HG02870 (cell line): ENCODE measurements around the gene ITLN1.

Experiments used
- ATAC-seq: cut with Tn5 transposase; IDR thresholded peaks from one replicate; pipeline ENCODE4 v1.9.1; 2021; ENCODE audit warnings: mild to moderate bottlenecking, moderate library complexity; ENCODE audit not compliant: unreplicated experiment

Gene ITLN1

DNA sequence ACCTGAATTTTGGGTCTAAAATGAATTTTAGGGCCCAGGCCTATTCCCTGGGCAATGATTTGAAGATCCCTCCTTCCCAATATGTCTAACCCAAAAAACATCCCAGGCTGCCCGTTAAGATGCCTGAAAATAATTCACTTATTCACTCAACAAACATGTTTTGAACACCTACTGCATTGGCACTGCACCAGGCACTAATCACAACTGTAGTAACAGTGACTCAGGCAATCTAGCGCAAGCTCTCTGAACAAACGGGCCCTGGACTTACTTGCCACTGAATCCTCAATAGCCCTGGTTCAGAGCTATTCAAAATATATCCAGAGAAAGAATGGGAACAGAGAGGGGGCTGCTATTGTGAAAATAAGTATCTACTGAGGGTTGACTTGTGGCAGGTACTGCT, 26.5 kb downstream of the ITLN1 start:
- no peak for ATAC-seq

DNA sequence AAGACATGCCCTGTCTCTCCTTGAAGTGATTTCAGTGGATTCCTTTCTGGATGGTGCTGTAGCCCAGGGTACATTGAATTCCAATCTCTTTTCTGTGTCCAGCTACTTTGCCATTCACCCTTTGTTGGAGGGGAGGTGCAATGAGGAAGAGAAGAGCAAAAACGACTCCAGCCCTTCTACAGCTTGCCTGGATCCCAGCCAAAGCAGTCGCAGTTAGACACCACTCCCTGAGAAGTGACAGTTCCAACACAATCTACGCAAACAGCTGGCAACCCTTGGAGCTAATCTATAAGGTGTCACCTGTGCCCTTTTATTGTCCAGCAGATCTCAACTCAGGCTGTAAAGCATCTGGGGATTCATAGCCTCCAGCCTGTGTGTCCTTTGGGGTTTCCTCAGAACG, 26.9 kb downstream of the ITLN1 start:
- no peak for ATAC-seq

DNA sequence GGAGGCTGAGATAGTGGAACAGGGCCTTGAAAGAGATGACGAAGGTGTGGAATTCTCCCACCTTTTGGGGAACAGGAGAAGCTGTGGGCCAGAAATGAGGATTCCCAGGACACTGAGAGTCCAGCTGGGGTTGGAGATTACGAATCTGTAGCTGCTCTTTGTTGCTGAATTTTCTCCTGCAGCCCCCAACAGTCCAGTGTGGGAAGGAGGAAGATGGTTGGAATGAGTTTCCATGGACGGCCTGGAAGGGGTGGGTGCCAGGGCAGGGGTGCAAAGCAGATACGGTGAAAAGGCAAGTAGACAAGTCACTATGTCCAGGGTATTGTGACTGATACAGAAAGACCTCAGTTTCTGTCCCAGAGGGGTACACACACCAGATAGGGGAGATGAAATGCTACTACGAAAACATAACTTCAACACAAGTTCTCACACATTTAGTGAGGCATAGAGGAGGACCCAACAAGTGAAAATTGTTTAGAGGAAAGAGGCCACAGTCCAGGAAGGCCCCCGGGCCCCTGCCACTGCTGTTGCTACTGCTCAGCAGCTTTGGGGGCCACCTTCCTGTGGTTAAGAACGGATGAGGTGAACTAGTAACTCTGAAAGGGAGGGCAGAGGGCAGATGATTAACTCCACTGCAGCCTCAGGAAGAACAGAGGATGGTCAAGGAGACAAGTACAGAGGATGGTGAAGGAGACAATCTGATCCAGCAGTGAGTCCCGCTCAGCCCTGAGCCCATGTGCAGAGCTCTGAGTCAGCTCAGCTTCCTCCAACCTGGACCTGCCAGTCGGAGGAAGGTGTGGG, 29.6 kb downstream of the ITLN1 start:
- ATAC-seq: peak; percentile 78

DNA sequence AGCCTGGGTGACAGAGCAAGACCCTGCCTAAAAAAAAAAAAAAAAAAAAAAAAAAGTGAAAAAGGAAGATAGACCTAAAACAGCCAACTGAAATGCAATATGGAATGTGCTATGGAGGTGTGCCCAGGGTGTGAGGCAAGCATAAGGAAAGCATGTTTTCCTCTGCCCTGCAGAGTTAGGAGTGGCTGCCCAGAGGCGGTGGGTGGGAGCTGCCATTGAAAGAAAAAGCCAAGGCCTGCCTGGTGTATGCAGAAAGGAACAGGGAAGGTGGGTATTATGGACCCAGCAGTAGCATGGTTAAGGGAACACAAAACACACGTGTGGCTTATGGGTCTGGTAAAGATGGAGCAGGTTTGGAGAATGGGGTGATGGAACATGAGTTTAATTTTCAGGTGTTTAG, 31.2 kb downstream of the ITLN1 start:
- no peak for ATAC-seq

DNA sequence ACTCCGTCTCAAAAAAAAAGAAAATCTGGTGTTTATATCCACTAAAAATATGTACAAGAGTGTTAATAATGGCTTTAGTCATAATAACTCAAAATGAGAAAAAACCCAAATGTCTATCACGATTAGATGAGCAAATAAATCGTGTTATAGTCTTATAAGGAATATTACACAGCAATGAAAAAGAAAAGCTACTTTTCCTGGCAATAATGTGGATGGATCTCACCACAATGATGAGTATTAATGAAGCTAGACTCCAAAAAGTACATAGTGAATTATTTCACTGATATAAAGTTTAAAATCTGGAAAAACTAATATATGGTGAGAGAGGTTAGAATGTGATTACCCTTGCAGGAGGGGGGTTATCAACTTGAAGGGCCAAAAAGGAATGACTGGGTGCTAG, 32.0 kb downstream of the ITLN1 start:
- ATAC-seq: no peak

DNA sequence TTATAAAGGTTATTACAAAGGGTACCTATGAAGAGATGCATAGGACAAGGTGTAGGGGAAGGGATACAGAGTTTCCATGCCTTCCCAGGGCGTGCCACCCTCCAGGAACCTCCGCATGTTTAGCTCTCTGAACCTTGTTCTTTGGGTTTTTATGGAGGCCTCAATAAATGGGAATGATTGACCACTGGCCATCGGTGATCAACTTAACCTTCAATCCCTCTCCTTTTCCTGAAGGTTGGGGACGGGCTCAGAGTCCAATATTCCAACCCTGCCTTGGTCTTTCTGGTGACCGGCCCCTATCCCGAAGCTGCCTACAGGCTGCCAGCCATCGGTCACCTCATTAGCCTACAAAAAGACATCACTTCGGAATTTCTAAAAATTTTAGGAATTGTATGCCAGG, 34.0 kb downstream of the ITLN1 start:
- ATAC-seq: no peak

DNA sequence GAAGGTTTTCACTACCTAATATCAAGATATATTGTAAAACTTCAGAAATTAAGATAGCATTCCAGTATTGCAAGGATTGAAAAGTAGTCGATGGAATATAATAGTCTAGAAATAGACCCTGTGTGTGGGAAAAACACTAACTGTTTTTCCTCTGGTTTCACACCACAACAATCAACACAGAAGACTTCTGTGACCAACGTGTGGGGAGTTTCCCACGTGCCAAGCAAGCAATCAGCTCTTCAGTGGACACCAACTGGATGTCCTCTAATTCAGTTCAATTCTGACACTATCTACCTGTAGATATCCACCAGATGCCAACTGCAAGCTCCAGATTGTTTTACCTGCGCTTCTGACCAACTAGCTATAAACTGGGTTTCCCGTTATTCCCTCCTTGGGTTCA, 34.4 kb downstream of the ITLN1 start:
- no peak for ATAC-seq

DNA sequence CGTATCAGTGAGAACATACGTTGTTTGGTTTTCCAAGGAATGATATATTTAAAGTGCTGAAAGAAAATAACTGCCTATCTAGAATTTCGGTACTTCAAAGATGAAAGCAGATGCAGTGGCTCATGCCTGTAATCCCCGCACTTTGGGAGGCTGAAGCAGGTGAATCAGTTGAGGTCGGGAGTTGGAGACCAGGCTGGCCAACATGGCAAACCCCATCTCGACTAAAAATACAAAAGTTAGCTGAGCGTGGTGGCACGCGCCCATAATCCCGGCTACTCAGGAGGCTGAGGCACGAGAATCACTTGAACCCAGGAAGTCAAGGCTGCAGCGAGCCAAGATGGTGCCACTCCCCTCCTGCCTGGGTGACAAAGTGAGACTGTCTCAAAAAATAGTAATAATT, 38.7 kb downstream of the ITLN1 start:
- ATAC-seq: no peak

DNA sequence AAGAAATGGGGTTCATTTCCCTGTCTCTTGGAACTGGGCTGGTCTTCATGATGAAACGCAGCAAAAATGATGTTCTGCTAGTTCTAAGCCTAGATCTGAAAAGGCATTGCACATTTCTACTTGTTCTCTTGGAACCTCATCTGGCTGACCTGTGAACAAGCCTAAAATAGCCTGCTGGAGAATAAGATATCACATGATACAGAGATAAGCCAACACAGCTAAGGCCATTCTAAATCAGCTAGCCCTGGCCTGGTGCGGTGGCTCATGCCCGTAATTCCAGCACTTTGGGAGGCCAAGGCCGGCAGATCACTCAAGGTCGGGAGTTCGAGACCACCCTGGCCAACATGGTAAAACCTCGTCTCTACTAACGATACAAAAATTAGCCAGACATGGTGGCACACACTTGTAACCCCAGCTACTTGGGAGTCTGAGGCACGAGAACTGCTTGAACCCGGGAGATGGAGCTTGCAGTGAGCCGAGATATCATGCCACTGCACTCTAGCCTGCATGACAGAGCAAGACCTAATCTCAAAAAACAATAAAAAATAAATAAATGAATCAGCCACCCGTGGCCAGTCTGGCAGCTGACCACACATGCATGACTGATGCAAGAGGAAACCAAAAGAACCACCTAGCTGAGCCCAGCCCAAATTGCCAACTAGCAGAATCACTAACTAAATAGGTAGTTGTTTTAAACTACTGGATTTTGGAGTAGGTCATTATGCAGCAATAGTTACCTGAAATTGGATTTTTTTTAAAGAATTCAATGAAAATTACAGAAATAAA, 40.3 kb downstream of the ITLN1 start:
- no peak for ATAC-seq

DNA sequence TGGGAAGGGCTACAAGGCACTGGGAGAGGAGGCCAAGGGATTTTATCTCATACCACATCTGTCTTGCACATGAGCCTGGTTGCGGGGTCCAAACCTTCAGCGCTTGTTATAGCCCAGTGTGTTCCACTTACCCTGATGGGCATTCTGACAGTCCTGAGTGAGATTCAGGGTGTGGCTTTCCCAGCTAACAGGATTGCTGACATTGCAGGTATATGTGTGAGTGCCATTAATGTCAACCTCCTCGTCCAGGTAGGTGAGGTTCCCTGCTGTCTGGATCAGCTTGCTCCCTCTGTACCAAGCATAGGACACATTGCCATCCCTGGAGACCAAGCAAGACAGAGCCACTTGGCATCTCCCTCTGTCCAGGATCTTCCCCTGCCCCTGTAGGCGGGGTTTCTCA, 43.9 kb downstream of the ITLN1 start:
- ATAC-seq: no peak

DNA sequence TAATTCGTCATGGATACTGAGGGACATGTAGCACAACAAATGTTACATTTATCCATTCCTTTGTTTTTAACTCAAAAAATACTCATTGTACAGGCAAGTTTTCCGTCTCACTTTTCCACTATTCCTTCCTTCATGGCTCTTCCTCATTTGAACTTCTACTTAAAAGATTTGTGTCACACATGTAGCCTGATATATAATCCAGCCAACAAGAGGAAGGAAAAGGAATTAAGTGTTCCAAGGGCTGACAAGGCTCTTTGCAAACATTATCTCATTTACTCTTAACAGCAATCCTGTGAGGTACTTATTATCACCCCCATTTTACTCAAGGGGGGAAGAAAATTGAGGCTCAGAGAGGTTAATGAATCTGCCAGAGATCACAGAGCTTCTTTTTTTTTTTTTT, 45.2 kb downstream of the ITLN1 start:
- no peak for ATAC-seq

DNA sequence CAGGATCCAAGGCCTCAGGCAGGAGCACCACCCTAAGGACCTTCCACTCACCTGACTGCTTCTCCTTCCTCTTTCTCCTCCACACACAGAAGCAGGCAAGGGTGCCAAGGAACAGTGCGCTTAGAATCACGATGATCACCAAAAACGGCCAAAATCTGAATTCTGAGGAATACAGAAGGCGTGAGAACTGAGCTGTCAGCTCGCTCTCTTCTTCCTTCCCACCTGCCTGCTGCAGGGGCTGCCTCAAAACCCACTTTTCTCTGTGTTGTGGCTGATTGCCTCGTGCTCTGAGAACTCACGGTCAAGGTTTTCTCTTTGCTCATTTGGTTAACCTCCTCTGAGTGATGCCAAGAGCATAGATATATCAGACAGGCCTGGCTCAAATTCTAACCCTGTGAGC, 46.1 kb downstream of the ITLN1 start:
- no peak for ATAC-seq

DNA sequence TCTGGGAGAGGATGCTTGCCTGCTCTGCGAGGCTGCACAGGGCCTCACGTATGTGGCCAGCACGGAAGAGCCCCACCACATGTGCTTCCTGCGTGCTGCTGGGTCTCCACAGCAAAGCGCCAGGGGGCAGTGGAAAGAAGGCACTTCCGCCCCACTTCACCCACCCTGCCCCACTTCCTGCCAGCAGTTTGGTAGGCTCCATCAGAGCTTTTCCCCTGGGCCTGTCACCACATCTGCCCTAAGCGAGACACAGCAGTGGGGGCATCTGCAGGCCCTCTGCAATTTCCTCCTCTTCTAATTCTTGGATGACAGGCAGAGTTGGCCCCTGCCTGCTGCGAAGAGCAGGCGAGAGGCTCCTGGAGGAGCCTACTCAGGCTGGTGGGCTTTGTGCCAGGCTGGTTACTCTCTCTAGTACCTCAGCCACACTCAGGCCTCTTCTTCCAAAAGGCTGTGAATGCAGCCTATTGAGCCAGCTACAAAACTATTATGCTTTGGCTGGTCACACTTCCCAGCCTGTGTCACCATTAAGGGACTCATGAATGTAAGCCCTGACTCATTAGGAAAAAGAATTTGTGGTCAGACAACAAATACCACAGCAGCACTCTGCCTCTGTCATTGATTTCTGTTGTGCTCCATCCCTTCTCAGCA, 47.3 kb downstream of the ITLN1 start:
- ATAC-seq: peak; percentile 89

DNA sequence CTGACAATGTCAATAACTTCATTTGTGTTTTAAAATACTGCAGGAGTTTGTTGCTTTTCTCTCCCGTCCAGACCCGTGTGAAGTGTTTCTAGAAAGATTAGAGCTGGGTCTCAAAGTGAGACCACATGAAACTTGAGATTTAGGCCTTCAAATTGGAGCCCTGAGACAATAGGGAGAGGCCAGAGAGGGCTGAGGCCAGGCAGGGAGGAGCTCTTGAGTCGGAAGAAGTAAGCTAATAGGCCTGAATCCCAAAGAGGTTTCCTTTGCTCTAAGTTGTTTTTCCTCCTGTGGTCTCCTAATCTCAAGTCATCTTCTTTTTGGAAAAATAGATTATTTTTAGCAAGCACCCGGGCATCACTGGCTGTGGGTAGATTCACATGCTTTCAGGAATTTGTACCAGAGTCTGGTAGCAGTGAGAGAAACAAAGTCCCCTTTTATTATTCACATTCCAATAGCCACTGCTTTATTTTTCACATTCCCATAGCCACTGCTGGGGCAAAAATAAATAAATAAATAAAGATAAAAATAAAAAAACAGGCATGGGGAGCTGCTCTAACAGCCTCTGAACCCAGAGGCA, 47.9 kb downstream of the ITLN1 start:
- ATAC-seq: no peak

DNA sequence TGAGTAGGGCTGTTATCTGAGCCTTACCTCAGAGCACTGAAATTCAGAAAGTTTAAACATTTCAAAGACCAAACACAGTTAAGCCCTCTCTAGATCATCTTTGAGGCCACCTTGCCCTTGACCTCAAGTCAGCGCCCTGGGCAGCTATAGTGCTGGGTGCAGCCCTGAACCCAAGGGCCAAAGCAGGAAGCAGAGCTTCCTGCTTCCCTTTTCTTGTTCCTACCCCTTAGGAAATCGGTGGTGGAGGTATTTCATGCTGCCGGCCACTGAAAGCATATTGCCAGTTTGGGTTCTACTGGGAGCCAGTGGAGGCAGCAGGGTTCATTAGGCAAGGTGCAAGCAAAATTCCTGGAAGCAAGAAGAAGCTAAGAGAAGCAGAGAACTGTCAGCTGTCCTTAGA, 48.4 kb downstream of the ITLN1 start:
- no peak for ATAC-seq

DNA sequence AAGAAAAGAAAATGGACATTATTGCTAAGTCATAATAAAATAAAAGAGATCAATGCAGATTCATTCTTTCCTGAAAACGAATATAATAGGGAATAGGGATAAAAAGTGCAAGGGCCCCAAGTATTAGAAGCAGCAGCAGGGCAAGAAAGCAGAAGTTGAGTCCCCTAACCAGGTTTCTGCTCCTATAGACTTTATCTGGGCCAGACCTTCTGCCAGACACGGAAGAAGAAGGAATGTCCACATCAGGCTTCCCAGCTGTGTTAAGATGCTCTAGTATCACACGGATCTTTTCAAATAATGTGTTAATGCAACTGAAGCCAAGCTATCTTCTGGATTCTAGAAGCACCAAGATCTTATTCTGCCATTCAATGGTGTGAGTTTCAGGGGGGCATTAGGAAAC, 49.2 kb downstream of the ITLN1 start:
- no peak for ATAC-seq

DNA sequence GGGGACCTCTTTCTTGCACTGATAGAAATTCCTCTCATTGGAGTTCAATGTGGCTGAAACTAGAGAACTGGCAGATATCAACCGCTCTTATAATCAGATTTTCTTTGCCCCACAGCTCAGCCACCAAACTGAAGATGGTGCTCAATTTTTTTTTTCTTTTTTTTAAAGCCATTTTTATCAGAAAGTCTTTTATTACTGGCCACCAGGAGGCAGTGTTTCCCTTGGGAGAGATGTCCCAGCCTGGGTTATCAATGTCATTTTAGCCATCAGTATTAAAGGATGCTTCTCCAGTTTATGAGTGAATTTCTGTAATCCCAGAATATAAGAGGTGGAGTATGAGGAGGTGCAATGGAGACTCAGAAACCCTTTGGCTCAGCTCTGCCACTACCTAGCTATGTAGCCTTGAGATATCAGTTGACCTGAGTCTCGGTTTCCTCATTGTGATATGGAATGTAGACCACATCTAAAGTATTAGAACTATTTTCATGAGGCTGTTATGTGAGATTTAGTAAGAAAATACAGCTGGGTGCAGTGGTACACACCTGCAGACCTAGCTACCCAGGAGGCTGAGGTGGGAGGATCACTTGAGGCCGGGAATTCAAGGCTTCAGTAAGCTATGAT, 49.9 kb downstream of the ITLN1 start:
- ATAC-seq: no peak

DNA sequence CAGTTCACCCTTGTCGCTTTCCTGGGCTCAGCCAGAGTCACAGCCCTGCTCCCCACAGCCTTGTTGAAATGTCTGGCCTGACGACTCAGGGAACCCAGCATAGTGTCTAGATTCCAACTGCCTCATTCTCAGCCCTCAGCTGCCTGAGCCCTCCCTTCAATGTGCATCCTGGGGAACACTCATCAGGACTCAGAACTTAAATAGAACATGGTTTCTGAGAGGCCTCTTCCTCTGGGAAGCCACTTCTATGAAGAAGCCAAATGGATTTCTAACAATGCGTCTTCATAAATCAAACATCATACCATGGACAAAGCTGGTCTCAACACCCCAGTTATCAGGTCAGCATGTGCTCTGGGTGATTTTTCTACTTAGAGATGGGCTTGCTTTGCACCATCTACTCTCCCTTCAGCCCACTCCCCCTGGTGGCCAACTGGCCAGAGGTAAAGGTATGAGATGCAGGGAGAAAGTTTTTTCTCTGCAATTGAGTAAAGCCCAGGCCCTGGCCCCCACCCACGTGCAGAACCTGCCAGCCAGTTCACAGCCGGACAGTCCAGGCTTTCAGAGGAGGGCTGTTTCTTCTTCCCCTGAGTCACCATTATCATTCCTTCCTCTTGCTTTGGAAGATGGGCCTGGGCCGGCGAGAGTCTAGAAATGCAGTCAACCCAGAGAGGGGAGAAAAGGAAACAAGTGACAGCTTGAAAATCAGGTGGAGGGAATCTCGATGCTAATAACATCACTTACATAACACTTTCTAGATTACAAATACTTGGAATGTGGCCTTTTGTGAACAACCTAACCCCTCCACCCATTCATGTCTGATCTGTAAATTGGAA, 54.4 kb downstream of the ITLN1 start:
- no peak for ATAC-seq

DNA sequence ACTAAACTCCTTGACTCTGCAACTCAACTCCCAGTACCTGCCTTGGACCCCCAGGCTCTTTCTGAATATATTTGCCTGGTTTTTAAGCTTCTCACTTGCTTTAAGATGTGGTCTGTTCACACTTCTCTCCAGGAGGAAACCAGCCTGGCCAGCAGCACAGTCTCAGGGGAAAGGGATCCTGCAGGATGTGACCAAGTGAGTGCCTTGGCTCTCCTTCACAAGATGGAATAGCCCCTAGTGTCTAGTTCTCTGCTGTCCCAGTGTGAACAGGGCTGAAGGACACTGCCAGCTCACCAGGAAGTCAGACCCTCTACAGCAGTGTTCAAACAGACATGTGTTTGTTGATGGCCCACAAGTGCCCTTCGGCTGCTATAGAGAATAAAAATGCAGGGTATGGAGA, 55.2 kb downstream of the ITLN1 start:
- ATAC-seq: no peak

DNA sequence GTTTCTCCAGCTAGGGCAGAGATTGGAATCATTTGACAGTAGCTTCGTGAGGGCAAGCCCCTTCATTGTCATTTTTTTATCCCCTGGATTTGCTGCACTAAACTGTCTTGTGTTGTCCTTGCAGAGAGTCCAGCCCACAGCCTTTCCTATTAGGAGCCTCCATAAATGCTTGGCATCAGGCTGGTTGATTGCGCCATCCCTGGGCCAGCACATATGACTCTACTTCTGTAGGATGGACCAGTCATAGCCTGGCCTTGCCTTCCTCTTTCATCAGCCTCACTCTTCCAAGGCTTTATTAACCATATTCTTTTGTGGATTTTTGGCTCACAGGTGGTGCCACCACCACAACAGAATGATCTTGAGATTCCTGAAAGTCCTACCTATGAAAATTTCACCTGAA, 57.6 kb downstream of the ITLN1 start:
- no peak for ATAC-seq
